HepG2 (cell line): ENCODE data around the gene HOXA6. TPM values are rescaled to one million over a fixed set of nuclear protein-coding genes. Genes with fewer than 3 reads are reported as not detected.

ENCODE experiments used
- CSRNP1 ChIP-seq: sonication (generic); formaldehyde crosslinking; IDR thresholded peaks from 2 replicates; pipeline ENCODE4 v1.8.1; 2023; ENCODE audit warnings: mild to moderate bottlenecking, missing genetic modification reagents
- DMAP1 ChIP-seq: IDR thresholded peaks from 2 replicates; pipeline ENCODE4 v1.6.1; 2016
- IRF2 ChIP-seq: IDR thresholded peaks from 2 replicates; pipeline ENCODE4 v1.6.1; 2018; ENCODE audit warnings: missing genetic modification reagents, missing compliant biosample characterization
- SMAD3 ChIP-seq: sonication (generic); formaldehyde crosslinking; IDR thresholded peaks from 2 replicates; pipeline ENCODE4 v1.4.0; 2020; ENCODE audit warnings: missing genetic modification reagents
- SP140L ChIP-seq: sonication (generic); formaldehyde crosslinking; IDR thresholded peaks from 2 replicates; pipeline ENCODE4 v1.4.0; 2020; ENCODE audit warnings: missing genetic modification reagents, borderline replicate concordance
- ZNF205 ChIP-seq: IDR thresholded peaks from 2 replicates; pipeline ENCODE4 v1.6.1; 2018; ENCODE audit warnings: missing biosample characterization, missing genetic modification reagents
- ZNF292 ChIP-seq: sonication (generic); formaldehyde crosslinking; IDR thresholded peaks from 2 replicates; pipeline ENCODE4 v1.8.1; 2022; ENCODE audit warnings: mild to moderate bottlenecking, low read depth, missing genetic modification reagents, borderline replicate concordance
- ZNF513 ChIP-seq: sonication (generic); formaldehyde crosslinking; conservative IDR thresholded peaks from 2 replicates; pipeline ENCODE4 v1.5.0; 2020; ENCODE audit warnings: missing genetic modification reagents
- polyA plus RNA-seq, 8 experiments: library from polyadenylated mRNA; depleted of rRNA in 3 of 8; stranded (reverse) in 7 of 8; unstranded in 1 of 8; fragments of >200 nt; fragmentation: Illumina TruSeq in 4 of 8; extraction: Trizol in 4 of 8; gene quantifications; 2 replicates each; pipeline versions ENCODE4 v1.2.1 to v1.2.3, GENCODE V29; 2011 to 2016; ENCODE audit warnings: low read depth in 4 of 8, missing spikeins in 1 of 8, mixed read lengths in 1 of 8; ENCODE audit not compliant: insufficient read depth in 1 of 8
- total RNA-seq, 5 experiments: library from RNA; depleted of rRNA; stranded (reverse); fragments of >200 nt; fragmentation: Illumina TruSeq; extraction: Trizol; gene quantifications; 2 replicates each; pipeline ENCODE4 v1.2.3, GENCODE V29; 2016; ENCODE audit warnings: low read depth in 1 of 5
- TF ChIP-seq, protein P1 (sequence below), 2 experiments: fragments of 450-650 bp in 1 of 2; sonication (generic) in 1 of 2; formaldehyde crosslinking in 1 of 2; IDR thresholded peaks; 2 replicates each; pipeline versions ENCODE4 v1.6.1 to v1.8.0; 2016 to 2022; ENCODE audit warnings: antibody characterized with exemption in 1 of 2, mild to moderate bottlenecking in 1 of 2, missing genetic modification reagents in 1 of 2
- TF ChIP-seq, protein P2 (sequence below): sonication (generic); formaldehyde crosslinking; IDR thresholded peaks from 2 replicates; pipeline ENCODE4 v1.8.1; 2023; ENCODE audit warnings: mild to moderate bottlenecking, missing genetic modification reagents, borderline replicate concordance

The HOXA6 gene
- total and polyA plus RNA-seq, 2 of the 13 experiments (the other 11 are each of a cell fraction or from before 2014, with no cell fraction given), result 1.3 to 1.5 TPM

- TF ChIP-seq, protein P1, sequence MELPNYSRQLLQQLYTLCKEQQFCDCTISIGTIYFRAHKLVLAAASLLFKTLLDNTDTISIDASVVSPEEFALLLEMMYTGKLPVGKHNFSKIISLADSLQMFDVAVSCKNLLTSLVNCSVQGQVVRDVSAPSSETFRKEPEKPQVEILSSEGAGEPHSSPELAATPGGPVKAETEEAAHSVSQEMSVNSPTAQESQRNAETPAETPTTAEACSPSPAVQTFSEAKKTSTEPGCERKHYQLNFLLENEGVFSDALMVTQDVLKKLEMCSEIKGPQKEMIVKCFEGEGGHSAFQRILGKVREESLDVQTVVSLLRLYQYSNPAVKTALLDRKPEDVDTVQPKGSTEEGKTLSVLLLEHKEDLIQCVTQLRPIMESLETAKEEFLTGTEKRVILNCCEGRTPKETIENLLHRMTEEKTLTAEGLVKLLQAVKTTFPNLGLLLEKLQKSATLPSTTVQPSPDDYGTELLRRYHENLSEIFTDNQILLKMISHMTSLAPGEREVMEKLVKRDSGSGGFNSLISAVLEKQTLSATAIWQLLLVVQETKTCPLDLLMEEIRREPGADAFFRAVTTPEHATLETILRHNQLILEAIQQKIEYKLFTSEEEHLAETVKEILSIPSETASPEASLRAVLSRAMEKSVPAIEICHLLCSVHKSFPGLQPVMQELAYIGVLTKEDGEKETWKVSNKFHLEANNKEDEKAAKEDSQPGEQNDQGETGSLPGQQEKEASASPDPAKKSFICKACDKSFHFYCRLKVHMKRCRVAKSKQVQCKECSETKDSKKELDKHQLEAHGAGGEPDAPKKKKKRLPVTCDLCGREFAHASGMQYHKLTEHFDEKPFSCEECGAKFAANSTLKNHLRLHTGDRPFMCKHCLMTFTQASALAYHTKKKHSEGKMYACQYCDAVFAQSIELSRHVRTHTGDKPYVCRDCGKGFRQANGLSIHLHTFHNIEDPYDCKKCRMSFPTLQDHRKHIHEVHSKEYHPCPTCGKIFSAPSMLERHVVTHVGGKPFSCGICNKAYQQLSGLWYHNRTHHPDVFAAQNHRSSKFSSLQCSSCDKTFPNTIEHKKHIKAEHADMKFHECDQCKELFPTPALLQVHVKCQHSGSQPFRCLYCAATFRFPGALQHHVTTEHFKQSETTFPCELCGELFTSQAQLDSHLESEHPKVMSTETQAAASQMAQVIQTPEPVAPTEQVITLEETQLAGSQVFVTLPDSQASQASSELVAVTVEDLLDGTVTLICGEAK (IDR thresholded peaks at IDR 0.05), result no peak
- TF ChIP-seq, protein P1 (CRISPR knock-in tag; IDR thresholded peaks at IDR 0.05), result no peak
- no peak for TF ChIP-seq ZNF292 (CRISPR knock-in tag)
- peak; percentile 17; the same call in 1 of the 2 replicates for TF ChIP-seq DMAP1
- TF ChIP-seq ZNF205 (CRISPR knock-in tag), result no peak
- TF ChIP-seq, protein P2, sequence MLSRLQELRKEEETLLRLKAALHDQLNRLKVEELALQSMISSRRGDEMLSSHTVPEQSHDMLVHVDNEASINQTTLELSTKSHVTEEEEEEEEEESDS (CRISPR knock-in tag), result no peak
- TF ChIP-seq SP140L (CRISPR knock-in tag), result no peak
- no peak for TF ChIP-seq SMAD3 (CRISPR knock-in tag)
- peak; percentile 46; the same call in 1 of the 2 replicates for TF ChIP-seq IRF2 (CRISPR knock-in tag)
- no peak for TF ChIP-seq ZNF513 (CRISPR knock-in tag)
- TF ChIP-seq CSRNP1 (CRISPR knock-in tag), result no peak
Observed at GRCh38 chr7:27150568-27151340, 3.2 kb upstream of the HOXA6 start (continued).
